Astrocyte of the cerebellum (primary cell): Measurements from ENCODE around the gene RAD52.

Source experiments
- DNase-seq: peaks from one replicate; pipeline ENCODE4 v3.0.0-alpha.2; 2011; ENCODE audit warnings: low read depth
- H3K4me3 ChIP-seq: 2 replicates; pipeline ENCODE4 v1.5.1; 2011; ENCODE audit warnings: mild to moderate bottlenecking, low read depth, low read length, moderate library complexity
- CTCF ChIP-seq: IDR thresholded peaks from 2 replicates; pipeline ENCODE4 v1.5.1; 2012; ENCODE audit warnings: low read length, low read depth, moderate library complexity, mild to moderate bottlenecking; ENCODE audit errors: missing control alignments
- in situ Hi-C: cut with HindIII; loops from 2 replicates; pipeline ENCODE4 v1.10.0; 2017; ENCODE audit warnings: low sequenced_read_pairs

Gene RAD52

GRCh38 chr12:968545-968944 lies 19.1 kb upstream of the RAD52 start:
- no peak for DNase-seq
- no peak for TF ChIP-seq CTCF
- in situ Hi-C loops = no loop called here
- H3K4me3 ChIP-seq = no peak overlapping the region

GRCh38 chr12:967641-968040 lies 18.1 kb upstream of the RAD52 start:
- TF ChIP-seq CTCF = no peak
- no peak for DNase-seq
- no peak overlapping the region for H3K4me3 ChIP-seq
- in situ Hi-C loops = no loop called here

GRCh38 chr12:966724-967123 lies 17.2 kb upstream of the RAD52 start:
- in situ Hi-C loops = no loop called here
- DNase-seq = no peak

GRCh38 chr12:958588-959123 lies 9.2 kb upstream of the RAD52 start:
- in situ Hi-C loops = no loop called here

More at GRCh38 chr12:966724-967123, 17.2 kb upstream of the RAD52 start:
- TF ChIP-seq CTCF = no peak
- H3K4me3 ChIP-seq = no peak overlapping the region

GRCh38 chr12:955939-956338 lies 6.4 kb upstream of the RAD52 start:
- H3K4me3 ChIP-seq = no peak overlapping the region
- in situ Hi-C loops = no loop called here
- DNase-seq = no peak
- no peak for TF ChIP-seq CTCF

More at GRCh38 chr12:958588-959123, 9.2 kb upstream of the RAD52 start:
- no peak overlapping the region for H3K4me3 ChIP-seq
- TF ChIP-seq CTCF = no peak
- no peak for DNase-seq

GRCh38 chr12:954741-955140 lies 5.2 kb upstream of the RAD52 start:
- no peak for TF ChIP-seq CTCF
- H3K4me3 ChIP-seq = no peak overlapping the region
- in situ Hi-C loops = no loop called here
- DNase-seq = no peak
